COR-L47 (cell line): Measurements from ENCODE around the gene ARHGAP29.

Experiments
- DNase-seq: peaks from one replicate; lab custom pipeline; 2025; lab: John Stamatoyannopoulos, UW

Gene ARHGAP29

DNA sequence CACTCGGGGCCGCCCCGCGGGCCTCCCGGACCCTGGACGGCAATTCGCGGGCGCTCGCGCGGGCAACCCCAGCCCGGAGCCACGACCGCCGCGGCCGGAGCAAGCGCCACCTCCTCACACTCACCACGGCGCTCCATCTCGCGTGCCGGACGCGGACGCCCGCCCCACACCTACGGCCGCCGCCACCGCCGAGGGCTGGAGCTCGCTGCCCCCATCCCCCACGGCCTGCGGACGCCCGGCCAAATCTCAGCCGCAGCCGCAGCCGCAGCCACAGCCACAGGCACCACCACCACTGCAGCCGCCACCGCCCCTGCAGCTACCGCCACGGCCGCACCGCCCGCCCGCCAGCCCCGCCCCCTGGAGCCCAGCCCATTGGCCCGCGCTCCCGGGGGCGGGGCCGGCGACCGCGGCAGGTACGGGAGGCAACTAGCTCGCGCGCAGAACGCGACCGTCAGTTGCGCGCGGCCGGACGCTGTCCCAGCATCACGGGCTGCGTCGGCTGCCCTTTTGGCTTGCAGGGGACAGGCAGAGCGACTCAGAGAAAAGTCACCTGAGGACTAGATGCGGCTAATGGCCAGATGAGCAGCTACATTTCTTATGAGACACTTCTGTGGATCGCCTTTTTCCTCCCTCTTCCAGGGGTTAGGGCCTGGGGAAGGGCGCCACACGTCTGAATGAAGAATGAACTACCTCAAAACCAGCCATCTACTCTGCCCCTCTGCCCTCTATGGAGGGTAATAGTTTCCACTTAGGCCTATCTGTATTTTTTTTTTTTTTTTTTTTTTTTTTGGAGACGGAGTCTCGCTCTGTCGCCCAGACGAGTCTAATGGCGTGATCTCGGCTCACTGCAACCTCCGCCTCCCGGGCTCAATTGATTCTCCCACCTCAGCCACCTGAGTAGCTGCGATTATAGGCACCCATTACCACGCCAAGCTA lies at the start of gene ARHGAP29:
ARHGAP29 (minus strand) TSS at position 294 of the 936 bp plus-strand sequence. CDS start 5,973 bp downstream, outside the sequence.
- peak; percentile 65 for DNase-seq

- no peak for DNase-seq
Measured at GRCh38 chr1:94286864-94287437, 49.6 kb upstream of the ARHGAP29 start.

DNA sequence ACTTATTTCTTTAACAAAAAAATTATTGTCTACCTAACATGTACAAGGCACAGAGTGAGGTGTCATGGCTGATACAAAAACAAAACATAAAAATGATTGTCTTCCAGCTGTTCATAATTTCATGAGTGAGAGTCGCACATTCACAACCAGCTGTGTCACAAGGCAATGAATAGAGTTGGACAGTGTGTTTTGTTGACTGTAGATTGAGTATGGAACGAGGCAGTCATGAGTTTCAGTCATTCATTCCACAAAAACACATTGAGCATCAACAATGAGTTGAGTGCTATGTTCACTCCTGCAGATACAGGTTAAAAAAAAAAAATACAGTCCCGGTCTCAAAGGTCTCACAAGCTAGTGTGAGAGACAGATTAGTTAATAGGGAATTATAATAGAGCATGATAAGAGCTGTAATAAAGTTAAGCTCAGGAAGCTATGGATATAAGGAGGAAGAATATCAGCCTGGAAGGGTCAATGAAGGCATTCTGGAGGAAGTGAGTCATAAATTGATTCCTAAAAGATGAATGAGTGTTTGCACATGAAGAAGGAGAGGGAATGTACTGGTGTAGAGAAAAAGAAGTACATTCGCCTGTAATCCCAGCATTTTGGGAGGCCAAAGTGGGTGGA lies 47.8 kb upstream of the ARHGAP29 start:
- no peak for DNase-seq

DNA sequence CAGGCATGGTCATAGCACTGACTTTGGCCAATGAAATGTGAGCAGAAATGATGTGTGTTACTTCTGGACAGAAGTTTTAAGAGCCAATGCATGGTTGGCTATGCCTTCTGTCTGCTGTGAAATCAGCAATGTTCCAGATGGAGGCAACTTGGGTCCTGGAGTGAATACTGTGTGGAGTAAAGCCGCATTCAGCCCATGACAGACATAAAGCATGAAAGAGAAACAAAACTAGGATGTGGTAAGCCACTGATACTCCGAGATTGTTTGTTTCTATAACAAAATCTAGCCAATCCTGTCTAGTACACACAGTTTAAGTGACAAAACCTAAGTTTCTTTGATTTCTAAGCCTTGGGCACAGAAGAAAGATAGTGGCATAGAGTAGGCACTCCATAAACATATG lies 47.1 kb upstream of the ARHGAP29 start:
- DNase-seq, result no peak

- no peak for DNase-seq
Measured at GRCh38 chr1:94283462-94283861, 46.1 kb upstream of the ARHGAP29 start.

DNA sequence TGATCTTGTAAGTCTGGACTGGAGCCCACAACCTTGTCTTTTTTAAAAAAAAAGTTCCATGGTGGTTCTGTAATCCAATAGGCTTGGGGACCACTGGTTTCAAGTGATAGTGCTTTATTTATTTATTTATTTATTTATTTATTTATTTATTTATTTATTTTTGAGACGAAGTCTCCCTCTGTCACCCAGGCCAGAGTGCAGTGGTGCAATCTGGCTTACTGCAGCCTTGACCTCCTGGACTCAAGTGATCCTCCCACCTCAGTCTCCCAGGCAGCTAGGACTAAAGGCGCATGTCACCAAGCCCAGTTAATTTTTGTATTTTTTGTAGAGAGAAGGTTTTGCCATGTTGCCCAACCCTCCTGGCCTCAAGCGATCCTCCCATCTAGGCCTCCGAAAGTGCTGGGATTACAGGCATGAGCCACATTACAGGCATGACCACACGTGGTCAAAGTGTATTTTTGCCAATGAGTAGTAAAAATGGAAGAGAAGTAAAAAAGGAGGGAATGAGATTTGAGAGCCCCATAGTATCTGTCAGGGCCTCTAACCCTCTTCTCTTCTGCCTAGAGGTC lies 44.8 kb upstream of the ARHGAP29 start:
- DNase-seq, result no peak

DNA sequence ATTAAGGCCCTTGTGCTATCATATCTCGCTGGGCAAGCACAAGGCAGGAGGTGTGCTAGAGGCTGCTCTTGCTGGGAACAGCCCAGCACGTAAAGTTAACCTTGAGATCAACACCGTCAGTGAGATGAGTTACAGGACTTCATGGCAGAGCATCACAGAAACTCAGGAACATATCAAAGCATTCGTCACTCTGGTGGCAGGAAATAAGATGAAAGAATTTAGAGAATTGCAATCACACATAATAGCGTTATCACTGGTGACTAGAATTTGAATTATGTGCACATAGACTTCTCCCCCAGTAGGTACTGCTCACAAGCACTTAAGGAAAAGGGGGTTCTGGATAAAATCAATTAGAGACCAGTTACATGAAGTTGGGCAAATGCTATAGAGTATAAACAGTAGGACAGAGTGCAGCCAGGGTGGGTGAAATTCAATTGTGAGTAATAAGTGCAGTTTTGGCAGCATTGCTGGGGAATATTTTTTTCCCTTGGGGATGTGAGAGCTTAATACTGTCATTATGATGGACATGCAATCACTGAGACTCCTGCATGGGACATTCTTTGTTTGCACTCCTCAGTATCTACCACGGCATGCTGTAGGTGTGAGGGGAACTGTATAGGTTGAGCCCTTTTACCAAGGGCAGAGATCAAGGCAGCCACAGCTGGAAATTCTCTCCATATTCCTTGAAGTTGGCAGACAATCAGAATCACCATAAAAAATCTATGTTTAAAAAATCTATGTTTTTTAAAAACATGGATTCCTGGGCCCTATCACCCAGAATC lies 44.2 kb upstream of the ARHGAP29 start:
- no peak for DNase-seq

GRCh38 chr1:94280541-94280940 lies 43.2 kb upstream of the ARHGAP29 start:
- DNase-seq, result no peak

DNA sequence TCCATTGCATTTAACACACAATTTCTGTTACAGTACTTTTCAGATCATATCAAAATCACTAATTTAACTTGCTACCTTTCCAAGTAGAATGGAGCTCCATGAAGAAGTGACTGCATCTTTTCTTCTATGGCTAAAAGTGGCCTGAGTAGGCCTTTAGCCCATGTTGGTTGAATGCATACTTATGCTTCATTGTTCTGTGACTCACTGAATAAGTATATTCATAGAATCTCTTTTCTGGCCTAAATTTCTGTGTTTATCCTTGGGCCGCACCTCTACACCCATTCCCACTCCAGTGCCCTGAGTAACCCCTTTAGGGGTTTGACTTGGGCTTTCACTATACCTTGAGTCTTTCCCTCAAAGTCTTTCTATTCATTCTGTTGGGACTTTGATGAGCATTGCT lies 42.1 kb upstream of the ARHGAP29 start:
- no peak for DNase-seq

DNA sequence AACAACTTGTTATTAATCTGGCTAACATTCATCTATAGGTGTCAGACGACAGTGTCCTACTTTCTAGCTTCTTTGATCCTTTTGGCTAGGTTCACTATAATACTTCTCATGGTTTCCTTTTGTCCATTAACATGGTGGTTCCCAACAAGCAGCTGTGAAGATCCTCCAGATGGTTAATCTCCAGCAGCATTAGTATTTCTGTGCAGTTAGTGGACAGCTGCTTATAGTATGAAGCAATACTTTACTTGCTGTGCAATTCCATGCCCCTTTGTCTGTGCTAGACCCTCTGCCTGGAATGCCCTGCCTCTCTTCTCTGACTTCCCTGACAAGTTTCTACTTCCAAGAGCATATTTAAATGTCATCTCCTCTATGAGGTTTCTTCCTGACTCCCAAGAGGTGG lies 41.7 kb upstream of the ARHGAP29 start:
- DNase-seq, result no peak

DNA sequence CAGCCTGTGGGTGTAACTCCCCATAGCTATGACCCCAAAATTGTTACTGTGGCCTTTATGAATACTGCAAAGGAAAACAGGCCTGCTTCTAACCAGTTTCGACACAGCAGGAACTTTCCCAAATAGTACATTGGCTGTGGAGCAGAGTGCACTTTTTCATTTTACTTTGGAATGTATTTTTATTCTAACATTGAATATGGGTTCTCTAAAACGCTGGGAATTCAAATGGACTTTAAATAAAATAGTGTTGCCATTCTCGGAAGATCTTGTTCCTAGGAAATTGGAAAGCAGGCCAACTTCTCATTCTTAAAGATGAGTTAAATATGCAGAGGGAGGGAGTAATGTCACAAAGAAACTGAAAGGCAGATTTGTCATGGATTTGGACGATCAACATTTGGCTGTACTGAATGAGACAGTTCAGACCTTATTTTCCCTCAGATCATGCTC lies 39.6 kb upstream of the ARHGAP29 start:
- DNase-seq, result no peak

DNA sequence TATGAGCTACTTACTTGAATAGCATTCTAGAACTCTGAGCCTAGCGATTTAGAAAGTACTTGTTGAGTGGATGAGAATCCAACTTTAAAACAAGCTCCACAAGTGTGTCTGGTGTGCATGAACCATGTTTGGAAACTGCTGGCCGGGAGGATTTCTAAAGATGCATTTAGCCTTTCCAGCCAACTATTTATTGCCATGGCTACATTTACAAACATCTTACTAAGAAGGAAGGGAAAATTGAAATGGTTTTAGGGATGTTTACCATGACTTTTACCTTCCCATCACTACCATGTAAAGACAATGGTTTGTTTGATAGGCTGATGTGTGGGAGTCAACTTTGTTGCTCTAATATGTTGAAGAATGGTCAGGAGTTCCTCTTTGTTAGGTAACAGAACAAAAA lies 37.7 kb upstream of the ARHGAP29 start:
- no peak for DNase-seq

GRCh38 chr1:94274561-94274960 lies 37.2 kb upstream of the ARHGAP29 start:
- DNase-seq, result no peak

- DNase-seq, result no peak
Measured at GRCh38 chr1:94273111-94273510, 35.7 kb upstream of the ARHGAP29 start.

- no peak for DNase-seq
Measured at GRCh38 chr1:94272388-94272787, 35.0 kb upstream of the ARHGAP29 start.

- DNase-seq, result no peak
Measured at GRCh38 chr1:94271373-94271772, 34.0 kb upstream of the ARHGAP29 start.

DNA sequence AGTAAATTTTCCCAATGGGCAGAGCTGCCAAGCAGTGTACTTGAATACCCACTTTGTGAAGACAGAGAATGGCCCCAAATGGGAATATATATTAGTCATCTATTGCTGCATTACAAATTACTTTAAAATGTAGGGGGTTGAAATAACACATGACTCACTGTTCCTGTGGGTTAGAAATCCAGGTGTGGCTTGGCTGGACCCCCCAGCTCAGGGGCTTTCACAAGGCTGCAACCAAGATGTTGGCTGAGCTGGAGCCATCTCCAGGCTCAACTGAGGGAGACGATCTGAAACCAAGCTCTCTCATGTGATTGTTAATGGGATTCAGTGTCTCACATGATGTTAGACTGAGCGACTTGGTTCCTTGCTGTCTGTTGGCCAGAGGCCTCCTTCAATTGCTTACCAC lies 33.4 kb upstream of the ARHGAP29 start:
- no peak for DNase-seq

GRCh38 chr1:94269921-94270320 lies 32.5 kb upstream of the ARHGAP29 start:
- DNase-seq, result no peak

GRCh38 chr1:94265906-94266305 lies 28.5 kb upstream of the ARHGAP29 start:
- DNase-seq, result no peak

DNA sequence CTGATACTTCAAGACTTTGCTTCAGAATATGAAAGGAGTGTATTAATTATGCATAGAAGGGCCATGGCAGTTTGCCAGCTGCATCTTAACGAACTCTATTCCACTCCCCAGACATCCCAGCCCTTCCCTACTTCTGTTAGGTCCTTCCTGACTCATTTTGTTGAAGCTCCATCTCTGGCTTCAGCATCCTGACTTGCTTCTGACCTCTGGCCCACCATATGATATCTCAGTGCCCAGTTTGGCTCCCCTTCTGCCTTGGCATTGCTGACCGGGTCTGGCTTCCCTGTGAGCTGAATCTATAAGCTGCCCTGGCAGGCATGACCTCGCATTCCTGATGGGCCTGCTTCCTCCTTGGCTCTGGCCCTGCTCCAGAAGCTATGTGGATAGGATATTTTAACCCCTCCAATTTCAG lies 27.6 kb upstream of the ARHGAP29 start:
- no peak for DNase-seq

DNA sequence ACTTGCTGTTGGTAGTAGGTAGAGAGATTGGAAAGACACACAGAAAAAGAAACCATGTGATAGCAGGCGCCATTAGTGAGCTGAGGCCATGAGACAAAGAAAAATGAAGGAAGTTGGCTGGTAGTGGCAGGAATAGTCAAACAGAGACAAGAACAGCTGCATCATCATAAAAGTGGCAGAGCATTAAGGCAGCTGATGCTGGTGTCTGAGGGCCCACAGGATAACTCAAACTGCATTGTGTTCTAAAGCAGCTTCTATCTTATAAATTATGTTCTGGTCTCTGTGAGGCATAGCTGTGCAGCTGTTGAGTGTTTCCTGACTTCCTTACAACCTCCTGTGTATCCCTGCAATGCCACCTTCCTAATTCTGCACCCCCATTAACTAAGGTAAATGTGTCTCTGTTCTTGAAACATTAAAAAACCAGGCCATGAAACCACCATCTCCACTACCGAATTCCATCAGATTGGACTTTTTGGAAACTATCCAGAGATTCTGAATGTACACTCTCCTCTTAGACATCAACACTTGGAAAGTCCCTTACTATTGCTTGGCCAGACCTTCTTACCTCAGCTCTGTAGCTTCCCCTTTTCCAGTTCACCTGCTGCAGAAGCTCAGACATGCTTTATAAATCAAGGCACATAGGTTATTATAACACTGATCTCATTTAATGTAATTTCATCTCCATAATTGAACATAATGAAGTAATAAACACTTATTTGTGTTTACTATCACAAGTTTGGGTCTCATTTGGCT lies 23.4 kb upstream of the ARHGAP29 start:
- DNase-seq, result no peak
